HG03175 (cell line): ENCODE measurements around the gene RB1.
"Not testable (repeated sequence)": the region's sequence is repeated elsewhere in the genome, so short reads cannot be mapped to it uniquely, and the experiment has no call there.

ENCODE experiments used
- ATAC-seq: cut with Tn5 transposase; IDR thresholded peaks from one replicate; pipeline ENCODE4 v1.9.1; 2021; ENCODE audit warnings: mild to moderate bottlenecking, moderate library complexity; ENCODE audit not compliant: unreplicated experiment

RB1 gene

DNA sequence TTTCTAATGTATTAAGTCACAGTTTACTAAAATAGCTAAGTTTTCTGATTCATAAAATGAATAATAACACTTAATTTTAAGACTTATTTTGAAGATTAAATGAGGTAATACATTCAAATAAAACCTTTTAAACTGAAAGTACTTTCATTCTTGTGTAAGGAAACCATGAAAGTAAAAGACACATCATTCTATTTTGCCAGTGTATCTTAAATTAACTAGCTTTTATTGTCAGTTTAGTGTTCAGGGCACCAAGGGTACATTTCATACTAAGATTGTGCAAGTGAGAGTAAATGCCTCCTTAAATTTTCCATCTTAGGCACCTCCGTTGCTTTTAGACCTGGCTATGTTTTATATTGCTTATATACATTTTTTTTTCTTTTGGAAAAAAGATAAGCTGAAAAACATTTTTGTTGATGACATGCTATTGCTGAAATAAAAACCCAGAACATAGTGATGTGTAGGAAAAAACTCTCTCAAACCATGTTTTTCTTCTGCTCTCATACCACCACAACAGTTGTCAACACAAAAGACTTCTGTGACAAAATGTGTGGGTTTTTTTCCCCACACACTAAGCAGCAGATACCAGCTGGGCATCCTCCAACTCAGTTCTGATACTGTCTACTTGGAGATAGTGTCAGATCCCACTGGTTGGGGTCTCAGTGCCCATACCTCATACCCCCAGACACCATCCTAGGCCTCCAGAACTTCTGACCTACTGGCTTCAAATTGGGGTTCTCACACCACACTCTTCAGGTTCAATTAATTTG, 140.1 kb downstream of the RB1 start:
- ATAC-seq, result no peak

DNA sequence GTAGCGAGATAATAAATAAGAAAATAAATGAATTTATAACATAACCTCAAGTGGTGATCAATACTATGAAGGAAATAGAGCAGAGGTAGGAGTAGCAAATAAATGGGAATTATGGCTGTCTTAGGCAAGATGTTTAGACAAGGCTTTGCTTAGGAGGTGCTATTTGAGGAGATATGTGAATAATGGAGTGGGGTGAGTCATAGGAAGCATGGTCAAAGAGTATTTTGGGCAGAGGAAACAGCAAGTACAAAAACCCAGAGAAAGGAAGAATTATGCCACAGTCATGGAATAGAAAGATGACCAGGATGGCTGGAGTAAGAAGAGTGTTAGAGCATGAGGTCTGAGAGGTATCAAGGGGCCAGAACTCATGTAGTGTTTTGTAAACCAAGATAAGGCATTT, 142.9 kb downstream of the RB1 start:
- ATAC-seq, result no peak

DNA sequence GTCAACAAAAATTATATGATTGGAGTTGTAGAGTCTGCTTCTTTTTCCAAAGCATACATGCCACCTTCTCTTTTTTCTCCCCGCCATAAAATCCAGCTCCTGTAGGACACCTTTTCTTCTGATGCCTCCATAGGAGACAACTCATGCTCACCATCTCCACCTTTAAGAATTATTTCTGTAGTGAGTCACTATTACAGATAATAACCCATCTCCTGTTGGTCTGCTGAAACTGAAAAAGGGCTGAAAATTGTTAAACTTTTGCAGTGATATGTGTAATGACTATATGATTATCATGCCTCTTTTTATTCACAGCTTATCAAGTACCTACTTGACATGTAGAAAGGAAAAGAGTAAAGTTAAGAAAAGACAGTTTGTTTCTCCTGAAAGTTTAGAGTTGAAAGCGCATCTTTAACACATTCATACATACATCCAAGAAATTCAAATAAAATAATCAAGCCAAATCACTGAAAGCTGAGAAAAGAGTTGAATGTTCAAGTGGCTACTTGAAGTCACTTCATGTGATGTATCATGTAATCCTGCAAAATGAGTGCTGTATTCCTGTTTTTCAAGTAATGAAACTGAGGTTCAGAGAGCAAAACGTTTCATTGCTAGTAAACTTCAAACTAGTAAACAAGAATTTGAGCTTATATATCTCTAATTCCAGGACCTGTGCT, 144.9 kb downstream of the RB1 start:
- ATAC-seq, result no peak

DNA sequence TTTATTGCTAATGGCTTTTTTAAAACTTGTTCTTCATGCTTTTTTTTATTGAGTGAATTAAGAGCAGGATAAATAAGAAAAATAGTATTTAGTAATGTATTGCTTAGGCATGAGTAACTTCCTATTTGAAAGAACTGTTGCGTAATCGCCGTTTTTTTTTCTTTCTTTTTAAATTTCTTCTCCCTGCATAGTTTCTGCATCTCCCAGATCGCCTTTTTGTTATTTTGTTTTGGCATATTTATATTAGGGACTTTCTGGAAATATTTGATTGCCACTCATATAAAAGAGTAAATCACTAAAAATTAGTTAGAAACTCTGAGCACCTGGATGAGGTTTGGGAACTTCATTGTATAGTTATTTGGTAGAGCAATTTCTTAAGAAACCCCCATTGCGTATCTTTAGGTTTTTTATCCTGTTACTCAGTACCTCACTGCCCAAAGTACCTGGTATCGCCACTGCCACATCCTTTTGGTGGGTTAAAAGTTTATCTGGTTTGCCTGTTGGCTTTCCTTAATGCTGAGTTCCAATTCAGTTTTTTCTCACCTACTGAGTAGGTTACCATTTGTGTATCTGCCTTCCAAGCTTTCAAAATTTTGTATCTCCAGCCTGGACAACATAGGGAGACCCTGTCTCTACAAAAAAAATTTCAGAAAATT, 145.5 kb downstream of the RB1 start:
- no peak for ATAC-seq

DNA sequence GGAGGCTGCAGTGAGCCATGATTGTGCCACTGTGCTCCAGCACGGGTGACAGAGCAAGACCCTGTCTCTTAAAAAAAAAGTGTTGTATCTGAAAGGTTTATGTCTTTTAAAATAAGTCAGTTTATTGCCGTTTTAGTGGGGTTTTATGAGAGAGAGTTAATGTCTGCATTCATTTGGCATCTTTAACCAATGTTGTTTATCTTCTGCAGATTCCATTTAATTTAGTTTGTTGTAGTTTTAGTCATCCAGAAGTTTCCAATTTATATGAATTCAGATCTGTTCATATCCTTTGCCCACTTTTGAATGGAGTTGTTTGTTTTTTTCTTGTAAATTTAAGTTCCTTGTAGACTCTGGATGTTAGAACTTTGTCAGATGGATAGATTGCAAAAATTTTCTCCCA, 146.1 kb downstream of the RB1 start:
- ATAC-seq, result no peak

DNA sequence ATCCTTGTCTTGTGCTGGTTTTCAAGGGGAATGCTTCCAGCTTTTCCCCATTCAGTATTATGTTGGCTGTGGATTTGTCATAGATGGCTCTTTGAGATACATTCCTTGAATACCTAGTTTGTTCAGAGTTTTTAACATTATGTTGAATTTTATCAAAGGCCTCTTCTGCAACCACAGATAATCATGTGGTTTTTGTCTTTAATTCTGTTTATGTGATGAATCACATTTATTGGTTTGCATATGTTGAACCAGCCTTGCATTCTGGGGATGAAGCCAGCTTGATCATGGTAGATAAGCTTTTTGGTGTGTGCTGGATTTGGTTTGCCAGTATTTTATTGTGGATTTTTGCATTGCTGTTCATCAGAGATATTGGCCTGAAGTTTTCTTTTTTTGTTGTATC, 147.6 kb downstream of the RB1 start:
- not testable (repeated sequence) for ATAC-seq

DNA sequence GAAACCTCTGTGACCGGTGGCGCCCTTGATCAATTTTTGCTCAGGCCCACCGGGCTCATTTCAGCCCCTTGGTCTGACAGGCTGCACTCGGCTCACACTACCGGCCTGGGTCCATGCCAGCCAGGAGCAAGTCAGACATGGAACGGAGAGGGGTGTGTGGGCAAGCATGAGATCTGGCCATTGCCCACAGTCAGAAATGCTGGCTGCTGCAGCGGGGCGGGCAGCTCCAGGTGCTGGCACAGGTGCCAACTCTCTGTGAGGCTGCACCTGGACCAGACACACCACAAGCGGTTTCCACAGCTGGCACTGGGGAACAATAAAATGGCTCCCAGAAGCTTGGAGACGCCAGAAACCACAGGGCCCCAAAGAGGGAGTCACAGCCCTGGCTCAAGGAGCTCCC, 153.0 kb downstream of the RB1 start:
- ATAC-seq, result no peak

DNA sequence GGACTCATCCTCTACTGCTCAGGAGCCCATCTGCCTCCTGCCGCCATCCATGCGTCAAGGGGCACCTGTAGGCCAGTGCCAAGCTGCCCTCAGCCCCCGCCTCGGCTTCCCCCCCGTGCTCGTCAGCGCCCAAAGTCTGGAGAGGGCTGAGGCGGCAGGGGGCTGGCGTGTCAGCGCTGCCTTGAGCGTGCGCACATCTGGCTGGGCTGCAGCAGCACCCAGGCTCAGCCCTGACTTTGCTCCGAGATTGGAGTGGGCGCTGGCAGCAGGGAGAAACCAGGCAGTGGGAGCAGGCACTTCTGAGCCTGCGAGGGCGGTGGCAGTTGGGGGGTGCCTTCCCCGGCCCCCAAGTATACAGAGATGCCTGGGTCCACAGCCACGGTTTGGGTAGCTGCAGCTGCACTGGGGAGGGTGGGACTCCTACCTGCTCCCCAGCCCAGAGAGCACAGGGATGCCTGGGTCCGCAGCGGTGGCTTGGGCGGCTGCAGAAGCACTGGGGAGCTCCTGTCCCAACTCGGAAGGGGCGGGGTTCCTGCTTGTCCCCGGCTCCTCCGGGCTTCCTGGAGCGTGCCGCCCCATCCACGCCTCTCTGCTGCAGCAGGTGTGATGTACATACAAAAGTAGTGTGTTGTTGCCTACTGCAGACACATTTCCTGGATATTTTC, 154.2 kb downstream of the RB1 start:
- no peak for ATAC-seq

DNA sequence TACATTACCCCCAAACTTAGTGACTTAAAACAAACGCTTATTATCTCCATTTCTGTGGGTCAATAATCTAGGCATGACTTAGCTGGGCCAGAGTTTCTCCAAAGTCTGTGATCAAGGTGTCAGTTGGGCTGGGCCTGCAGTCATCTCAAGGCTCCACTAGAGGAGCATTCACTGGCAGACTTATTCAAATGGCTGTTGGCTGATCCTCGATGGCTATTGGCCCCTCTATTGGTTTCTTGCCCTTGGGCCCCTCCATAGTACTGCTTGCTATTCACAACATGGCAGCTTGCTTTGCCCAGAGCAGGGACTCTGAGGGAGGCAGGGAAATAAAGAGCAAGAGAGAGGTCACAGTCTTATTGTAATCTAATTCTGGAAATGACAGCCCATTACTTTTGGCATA, 171.7 kb downstream of the RB1 start:
- ATAC-seq, result no peak

DNA sequence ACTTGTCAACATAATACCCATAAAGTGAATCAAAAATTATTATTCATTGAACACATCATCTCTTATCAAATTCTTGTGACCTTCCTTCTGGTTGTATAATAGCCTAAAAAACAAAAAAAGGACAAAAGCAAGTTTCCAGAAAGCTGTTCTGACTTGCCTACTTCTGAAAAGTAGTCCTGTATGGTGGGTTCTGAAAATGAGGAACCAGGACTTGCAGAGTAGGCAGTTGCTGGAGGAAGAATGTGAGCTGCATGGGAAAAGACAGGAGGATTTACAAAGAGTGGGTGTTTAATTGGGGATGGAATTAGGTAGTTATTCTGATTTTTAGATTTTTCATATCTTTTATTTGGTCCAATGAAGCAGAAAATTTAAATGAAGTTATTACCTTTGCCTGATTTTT, 172.7 kb downstream of the RB1 start:
- no peak for ATAC-seq

DNA sequence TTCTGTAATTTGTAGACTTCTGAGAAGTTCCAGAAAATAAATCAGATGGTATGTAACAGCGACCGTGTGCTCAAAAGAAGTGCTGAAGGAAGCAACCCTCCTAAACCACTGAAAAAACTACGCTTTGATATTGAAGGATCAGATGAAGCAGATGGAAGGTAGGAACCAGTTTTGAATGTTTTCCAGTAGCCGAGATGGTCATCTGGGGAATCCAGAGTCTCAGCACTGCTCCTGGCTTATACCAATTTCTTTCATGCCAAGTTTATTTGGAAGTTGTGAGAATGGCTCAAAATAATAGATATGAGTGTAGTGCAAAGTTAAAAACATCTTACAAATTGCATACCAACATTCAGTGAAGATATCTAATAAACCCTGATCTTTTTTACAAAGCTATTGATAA, 173.1 kb downstream of the RB1 start:
- no peak for ATAC-seq

DNA sequence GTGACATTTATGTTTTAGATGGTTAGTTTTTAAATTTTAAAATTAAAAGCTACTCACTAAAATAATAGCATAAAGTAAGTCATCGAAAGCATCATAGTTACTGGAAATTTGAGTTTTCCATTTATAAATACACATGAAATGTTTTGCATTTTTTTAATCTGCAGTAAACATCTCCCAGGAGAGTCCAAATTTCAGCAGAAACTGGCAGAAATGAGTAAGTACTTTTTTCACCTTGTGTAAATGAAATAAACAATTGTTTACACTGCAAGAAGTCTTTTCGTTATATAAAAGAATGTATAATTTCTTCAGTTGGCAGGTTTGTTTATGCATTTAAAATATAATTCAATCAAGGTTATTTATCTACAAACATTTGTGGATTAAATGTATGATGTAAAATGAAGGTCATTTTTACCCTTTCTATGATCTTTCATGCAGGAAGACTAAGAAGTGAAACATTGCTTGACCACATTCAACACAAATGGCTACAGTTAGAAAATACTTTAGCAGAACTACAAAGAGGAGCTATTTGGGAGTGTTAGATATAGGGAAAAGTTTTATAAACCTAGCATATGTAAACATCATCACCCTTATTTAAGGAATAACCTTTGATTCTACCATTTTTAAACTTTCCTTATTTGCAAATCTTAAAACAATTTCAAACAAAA, 173.8 kb downstream of the RB1 start:
- peak; percentile 55 for ATAC-seq

DNA sequence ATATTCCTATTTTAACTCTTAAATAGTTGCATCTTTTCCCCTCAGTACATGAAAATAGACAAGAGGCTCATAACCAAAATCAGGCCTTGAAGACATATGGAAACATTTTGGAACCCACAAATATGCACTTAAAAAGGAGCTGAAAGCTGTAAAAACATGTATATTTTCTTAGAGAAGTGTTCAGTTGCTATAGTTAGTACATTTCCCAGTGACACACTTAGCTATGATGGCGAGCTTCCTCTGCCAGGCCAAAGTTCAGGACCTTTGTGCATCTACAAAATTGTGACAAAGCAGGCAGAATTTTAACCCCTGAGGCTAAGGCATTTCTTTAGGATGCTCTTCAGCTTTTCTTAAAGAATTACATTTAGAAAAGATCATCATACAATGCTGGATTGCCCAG, 174.8 kb downstream of the RB1 start:
- no peak for ATAC-seq

DNA sequence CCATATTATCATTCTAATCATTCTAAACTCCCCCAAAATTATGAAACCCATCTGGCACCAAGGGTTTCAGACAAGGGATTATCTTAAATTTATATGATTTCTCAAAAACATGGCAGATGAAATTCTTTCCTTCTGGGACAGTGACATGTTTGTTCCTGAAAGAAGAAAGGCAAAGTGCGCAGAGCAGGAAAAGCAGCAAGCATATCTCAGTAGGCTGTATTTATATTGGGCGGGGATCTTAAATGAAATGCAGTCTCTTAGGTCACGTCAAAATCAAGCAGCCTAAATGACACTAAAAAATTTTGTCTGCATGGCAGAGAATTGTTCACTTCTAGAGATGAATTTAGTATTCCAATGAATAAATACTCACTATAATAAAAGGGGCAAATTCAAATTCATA, 180.0 kb downstream of the RB1 start:
- ATAC-seq, result no peak

DNA sequence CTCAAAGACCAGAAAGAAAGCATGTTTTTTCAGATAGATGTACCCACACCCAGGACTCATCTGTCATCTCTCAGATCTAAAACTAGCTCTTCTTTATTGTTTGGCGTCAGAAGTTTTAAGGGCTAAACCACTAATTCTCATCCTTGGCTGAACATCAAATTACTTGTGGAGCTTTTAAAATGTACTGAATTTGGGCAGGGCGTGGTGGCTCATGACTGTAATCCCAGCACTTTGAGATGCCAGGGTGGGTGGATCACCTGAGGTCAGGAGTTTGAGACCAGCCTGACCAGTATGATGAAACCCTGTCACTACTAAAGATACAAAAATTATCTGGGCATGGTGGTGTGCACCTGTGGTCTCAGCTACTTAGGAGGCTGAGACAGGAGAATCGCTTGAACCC, 181.9 kb downstream of the RB1 start:
- no peak for ATAC-seq

DNA sequence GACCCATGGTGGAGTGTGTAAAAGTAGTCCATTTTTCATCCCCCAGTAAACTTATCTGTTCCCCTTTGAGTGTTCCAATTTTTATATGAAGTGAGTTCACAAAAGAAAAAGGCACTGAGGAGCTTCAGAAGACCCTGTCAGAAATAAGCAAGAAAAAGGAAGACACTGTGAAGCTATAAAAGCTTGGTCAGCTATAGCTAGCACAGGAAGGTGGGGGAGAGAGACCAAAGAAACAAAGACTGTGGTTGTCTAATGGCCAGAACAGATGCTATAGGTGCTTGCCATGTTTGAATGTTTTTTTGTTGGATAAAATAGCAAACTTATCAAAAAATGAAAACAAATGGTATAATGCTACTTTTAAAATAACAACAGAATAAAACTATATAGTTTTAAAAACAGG, 182.8 kb downstream of the RB1 start:
- no peak for ATAC-seq

DNA sequence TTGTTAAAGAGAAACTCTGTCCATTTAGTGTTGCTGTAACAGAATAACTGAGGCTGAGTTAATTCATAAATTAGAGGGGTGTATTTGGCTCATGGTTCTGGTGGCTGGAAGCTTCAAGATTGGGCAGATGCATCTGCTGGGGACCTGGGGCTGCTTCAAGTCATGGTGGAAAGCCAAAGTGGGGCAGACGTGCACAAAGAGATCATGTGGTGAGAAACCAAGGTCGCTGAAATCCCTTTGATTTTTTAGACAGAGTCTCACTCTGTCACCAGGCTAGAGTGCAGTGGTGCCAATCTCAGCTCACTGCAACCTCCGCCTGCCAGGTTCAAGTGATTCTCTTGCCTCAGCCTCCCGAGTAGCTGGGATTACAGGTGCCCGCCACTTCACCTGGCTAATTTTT, 183.3 kb downstream of the RB1 start:
- ATAC-seq, result no peak

DNA sequence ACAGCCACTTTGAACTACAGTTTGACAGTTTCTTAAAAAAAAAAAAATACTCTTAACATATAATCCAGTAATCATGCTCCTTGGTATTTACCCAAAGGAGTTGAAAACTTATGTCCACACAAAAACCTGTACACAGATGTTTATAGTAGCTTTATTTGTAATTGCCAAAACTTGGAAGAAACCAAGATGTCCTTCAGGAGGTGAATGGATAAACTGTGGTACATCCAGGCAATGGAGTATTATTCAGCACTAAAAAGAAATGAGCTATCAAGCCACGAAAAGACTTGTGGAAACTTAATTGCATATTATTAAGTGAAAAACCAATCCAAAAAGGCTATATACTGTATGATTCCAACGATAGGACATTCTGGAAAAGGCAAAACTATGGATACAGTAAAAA, 184.4 kb downstream of the RB1 start:
- ATAC-seq, result no peak

DNA sequence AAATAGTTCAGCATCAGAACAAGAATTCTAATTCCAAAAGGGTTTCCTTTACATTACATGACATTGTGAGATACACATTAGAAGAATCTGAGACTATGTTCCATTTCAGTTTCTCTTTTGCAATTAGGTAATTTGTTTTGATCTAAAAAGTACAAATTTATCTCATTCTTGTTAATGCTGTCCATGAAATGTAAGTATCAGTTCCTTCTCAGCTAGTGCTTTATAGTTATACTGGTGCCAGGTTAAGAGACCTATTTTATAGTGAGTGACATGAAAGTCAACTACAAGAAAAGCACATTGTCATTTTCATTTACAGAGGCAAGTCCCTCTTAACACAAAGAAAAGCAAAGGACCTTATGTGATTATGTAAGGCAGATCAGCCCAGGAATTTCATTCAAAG, 185.4 kb downstream of the RB1 start:
- no peak for ATAC-seq

DNA sequence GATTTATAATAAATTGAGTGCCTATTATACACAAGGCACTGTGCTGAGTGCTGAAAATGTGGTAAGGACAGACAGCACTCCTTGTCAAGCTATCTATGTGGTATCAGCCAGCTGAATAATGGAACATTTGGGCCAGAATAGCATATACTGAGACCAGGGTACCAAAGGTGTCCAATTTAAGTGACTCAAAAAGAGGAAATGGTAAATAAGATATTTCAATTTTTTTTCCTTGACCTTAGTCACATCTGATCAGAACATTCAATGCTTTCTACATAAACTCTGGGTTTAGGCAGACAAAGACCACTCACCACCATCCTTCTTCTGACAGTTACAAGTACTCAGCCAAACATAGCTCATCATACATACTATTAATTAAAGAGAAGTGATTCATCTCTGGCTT, 186.1 kb downstream of the RB1 start:
- ATAC-seq, result no peak

DNA sequence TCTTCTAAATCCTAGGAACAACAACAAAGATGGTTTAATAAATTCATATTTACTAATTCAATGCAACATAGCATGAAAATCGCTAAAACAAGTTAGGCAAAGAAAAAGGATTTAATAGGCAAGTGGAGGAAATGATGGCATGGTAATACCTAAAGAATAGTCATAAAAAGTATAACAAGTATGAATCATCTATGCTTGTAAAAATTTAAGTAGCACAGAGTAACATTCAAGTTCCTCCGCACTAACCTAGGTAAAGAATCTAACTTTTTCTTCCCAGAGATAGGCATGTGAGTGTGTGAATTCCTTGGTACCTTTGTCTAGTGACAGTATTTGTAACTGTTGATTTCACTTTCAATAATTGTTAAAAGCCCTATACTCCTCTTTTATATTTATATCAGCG, 186.7 kb downstream of the RB1 start:
- ATAC-seq, result no peak
